ENCODE data around the gene ZNF608. TPM values are rescaled to one million over a fixed set of nuclear protein-coding genes. Genes with fewer than 3 reads are reported as not detected.

The ZNF608 gene
- total RNA-seq, 1 experiment from 2014 or later = 5.6 TPM

DNA sequence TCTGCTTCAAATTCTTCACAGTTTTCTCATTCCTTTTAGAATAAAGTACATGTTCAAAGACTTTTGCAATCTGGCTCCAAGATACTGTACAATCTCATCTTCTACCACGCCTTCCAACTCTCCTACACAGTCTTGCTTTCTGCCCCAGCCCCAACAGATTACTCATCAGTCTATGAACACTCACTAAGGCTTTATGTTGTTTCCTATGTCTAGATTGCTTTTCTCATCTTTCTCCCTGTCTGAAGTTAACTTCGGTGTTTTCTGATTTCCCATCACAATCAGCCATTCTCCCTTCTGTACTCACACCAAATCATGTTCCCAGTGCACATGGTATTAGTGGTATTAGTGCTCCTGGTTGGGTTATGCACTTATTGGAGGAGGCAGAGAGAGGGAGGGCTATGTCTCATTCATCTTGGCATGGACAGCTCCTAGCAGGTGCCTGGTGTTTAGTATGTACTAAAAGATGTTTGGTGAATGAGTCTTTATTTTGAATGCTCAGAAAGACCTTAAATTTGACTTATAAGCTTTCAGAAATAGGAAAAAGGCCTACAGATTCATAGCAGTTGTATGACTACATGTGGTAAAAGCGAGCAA is 44.0 kb upstream of the ZNF608 start:
- Histone ChIP-seq H3K9me3 (ENCODE audit: control insufficient read depth in 1 of 2, insufficient read depth in 1 of 2, low read depth in 1 of 2, low read length in 2 of 2) (no peaks in the 10 kb centered on the region), H3K4me2 (ENCODE audit: low read length) (no peak overlapping the region), H3K79me2 (ENCODE audit: insufficient read depth, low read length) (no peaks in the 10 kb centered on the region), H3K9me2 (ENCODE audit: insufficient read depth) (no peaks in the 10 kb centered on the region), H2AFZ (ENCODE audit: low read depth, low read length, poor library complexity, severe bottlenecking) (no peak overlapping the region), H3K4me1 (ENCODE audit: control insufficient read depth in 1 of 2, insufficient read depth in 2 of 2, low read length in 2 of 2) (no peaks in the 10 kb centered on the region), H3K36me3 (ENCODE audit: control insufficient read depth in 1 of 2, insufficient read depth in 2 of 2, low read length in 2 of 2) (no peaks in the 10 kb centered on the region), H3K27ac (ENCODE audit: low read depth, low read length) (no peak overlapping the region), H3K27me3 (ENCODE audit: insufficient read depth, low read length) (no peaks in the 10 kb centered on the region), H3K9ac (ENCODE audit: low read length) (no peak overlapping the region), H4K20me1 (ENCODE audit: insufficient read depth) (no peaks in the 10 kb centered on the region), H3K4me3 (replicated peaks in 1 of 2; ENCODE audit: low read depth in 1 of 2, low read length in 2 of 2) (no peak overlapping the region)
- ATAC-seq (no peak), DNase-seq (ENCODE audit: low read depth, low spot score) (no peak)
- intact Hi-C loops (cut with micrococcal nuclease) = no loop called here
- TF ChIP-seq, protein P1, sequence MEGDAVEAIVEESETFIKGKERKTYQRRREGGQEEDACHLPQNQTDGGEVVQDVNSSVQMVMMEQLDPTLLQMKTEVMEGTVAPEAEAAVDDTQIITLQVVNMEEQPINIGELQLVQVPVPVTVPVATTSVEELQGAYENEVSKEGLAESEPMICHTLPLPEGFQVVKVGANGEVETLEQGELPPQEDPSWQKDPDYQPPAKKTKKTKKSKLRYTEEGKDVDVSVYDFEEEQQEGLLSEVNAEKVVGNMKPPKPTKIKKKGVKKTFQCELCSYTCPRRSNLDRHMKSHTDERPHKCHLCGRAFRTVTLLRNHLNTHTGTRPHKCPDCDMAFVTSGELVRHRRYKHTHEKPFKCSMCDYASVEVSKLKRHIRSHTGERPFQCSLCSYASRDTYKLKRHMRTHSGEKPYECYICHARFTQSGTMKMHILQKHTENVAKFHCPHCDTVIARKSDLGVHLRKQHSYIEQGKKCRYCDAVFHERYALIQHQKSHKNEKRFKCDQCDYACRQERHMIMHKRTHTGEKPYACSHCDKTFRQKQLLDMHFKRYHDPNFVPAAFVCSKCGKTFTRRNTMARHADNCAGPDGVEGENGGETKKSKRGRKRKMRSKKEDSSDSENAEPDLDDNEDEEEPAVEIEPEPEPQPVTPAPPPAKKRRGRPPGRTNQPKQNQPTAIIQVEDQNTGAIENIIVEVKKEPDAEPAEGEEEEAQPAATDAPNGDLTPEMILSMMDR (IDR thresholded peaks at IDR 0.05 in 2 of 3, conservative IDR thresholded peaks at IDR 0.05 in 1 of 3; ENCODE audit: borderline replicate concordance in 1 of 3, insufficient read depth in 1 of 3, low read depth in 2 of 3, low read length in 2 of 3) = no peak
- TF ChIP-seq ZNF274 (IDR thresholded peaks at IDR 0.05; ENCODE audit: low read depth, low read length) = no peak
- TF ChIP-seq FOSL1 (IDR thresholded peaks at IDR 0.05; ENCODE audit: low read depth) = no peak
- no peak for TF ChIP-seq SRF (IDR thresholded peaks at IDR 0.05; ENCODE audit: low read depth)
- no peak for TF ChIP-seq TCF7L2 (IDR thresholded peaks at IDR 0.05; ENCODE audit: borderline replicate concordance, extremely low read depth, insufficient read depth, insufficient read length)
- no peak for TF ChIP-seq EZH2phosphoT487 (IDR thresholded peaks at IDR 0.05; ENCODE audit: borderline replicate concordance)
- BruUV-seq (replicated peaks) = no TSS peak
- POLR2A ChIA-PET = interaction anchor here (0.5 kb wide), 1 partner anchor 10 kb away, joined by 3 read pairs; no protein-coding TSS in a partner anchor
- RAD21 ChIA-PET (ENCODE audit: low non-redundant PET in 1 of 2, low total read pairs in 2 of 2, uncharacterized antibody in 2 of 2, unreplicated experiment in 2 of 2) = no interaction called here
- CTCF ChIA-PET = no interaction called here

DNA sequence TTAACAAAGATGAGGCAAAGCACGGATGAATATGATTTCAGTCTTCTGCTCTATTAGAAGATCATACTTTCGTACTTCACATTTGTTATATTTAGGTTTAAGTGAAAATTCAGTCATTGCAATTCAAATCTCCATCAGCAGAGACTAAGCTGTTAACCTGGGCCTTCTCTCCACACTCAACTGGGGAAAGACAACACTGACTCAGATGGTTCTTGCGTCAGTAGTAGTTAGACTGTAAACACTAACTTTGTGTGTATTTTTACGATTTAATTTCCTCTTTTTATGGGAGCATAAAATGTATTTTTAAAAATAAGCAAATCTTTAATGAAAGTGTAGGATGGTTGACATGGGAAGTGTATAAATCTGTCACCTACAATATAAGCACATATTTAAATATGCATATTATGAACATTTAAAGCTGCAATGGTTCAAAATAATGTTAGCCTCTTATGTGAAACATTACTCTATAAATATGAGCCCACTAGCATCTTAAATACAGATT is 42.7 kb upstream of the ZNF608 start:
- intact Hi-C loops (cut with micrococcal nuclease) = no loop called here
- H3K27me3 ChIP-seq (ENCODE audit: insufficient read depth, low read length) = no peaks in the 10 kb centered on the region
- H3K9ac ChIP-seq (ENCODE audit: low read length) = no peak overlapping the region
- H2AFZ ChIP-seq (ENCODE audit: low read depth, low read length, poor library complexity, severe bottlenecking) = no peak overlapping the region
- H3K4me3 ChIP-seq (replicated peaks in 1 of 2; ENCODE audit: low read depth in 1 of 2, low read length in 2 of 2) = no peak overlapping the region
- ChIA-PET POLR2A (no interaction called here), RAD21 (ENCODE audit: low non-redundant PET in 1 of 2, low total read pairs in 2 of 2, uncharacterized antibody in 2 of 2, unreplicated experiment in 2 of 2) (no interaction called here), CTCF (no interaction called here)
- ATAC-seq (no peak), DNase-seq (ENCODE audit: low read depth, low spot score) (no peak)
- H3K9me2 ChIP-seq (ENCODE audit: insufficient read depth) = no peaks in the 10 kb centered on the region
- H3K27ac ChIP-seq (ENCODE audit: low read depth, low read length) = no peak overlapping the region
- no peaks in the 10 kb centered on the region for H3K79me2 ChIP-seq (ENCODE audit: insufficient read depth, low read length)
- H3K9me3 ChIP-seq (ENCODE audit: control insufficient read depth in 1 of 2, insufficient read depth in 1 of 2, low read depth in 1 of 2, low read length in 2 of 2) = no peaks in the 10 kb centered on the region
- BruUV-seq (replicated peaks) = no TSS peak
- H3K4me2 ChIP-seq (ENCODE audit: low read length) = no peak overlapping the region
- H4K20me1 ChIP-seq (ENCODE audit: insufficient read depth) = no peaks in the 10 kb centered on the region
- H3K36me3 ChIP-seq (ENCODE audit: control insufficient read depth in 1 of 2, insufficient read depth in 2 of 2, low read length in 2 of 2) = no peaks in the 10 kb centered on the region
- H3K4me1 ChIP-seq (ENCODE audit: control insufficient read depth in 1 of 2, insufficient read depth in 2 of 2, low read length in 2 of 2) = no peaks in the 10 kb centered on the region
- no peak for TF ChIP-seq ZNF274 (IDR thresholded peaks at IDR 0.05; ENCODE audit: low read depth, low read length)
- TF ChIP-seq ZFX (IDR thresholded peaks at IDR 0.05) = no peak
- TF ChIP-seq, protein P2, sequence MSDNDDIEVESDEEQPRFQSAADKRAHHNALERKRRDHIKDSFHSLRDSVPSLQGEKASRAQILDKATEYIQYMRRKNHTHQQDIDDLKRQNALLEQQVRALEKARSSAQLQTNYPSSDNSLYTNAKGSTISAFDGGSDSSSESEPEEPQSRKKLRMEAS (IDR thresholded peaks at IDR 0.05) = no peak
- no peak for TF ChIP-seq YY1 (IDR thresholded peaks at IDR 0.05; ENCODE audit: extremely low read depth, insufficient replicate concordance, low read depth, low read length)
- no peak for TF ChIP-seq EGR1 (IDR thresholded peaks at IDR 0.05; ENCODE audit: low read depth)
- TF ChIP-seq CBX3 (IDR thresholded peaks at IDR 0.05; ENCODE audit: low read depth) = no peak
- TF ChIP-seq EZH2 (IDR thresholded peaks at IDR 0.05) = no peak
- no peak for TF ChIP-seq SP1 (IDR thresholded peaks at IDR 0.05; ENCODE audit: low read depth)
- TF ChIP-seq ELF1 (IDR thresholded peaks at IDR 0.05; ENCODE audit: borderline replicate concordance, low read depth) = no peak
- no peak for TF ChIP-seq FOSL1 (IDR thresholded peaks at IDR 0.05; ENCODE audit: low read depth)
- TF ChIP-seq, protein P3, sequence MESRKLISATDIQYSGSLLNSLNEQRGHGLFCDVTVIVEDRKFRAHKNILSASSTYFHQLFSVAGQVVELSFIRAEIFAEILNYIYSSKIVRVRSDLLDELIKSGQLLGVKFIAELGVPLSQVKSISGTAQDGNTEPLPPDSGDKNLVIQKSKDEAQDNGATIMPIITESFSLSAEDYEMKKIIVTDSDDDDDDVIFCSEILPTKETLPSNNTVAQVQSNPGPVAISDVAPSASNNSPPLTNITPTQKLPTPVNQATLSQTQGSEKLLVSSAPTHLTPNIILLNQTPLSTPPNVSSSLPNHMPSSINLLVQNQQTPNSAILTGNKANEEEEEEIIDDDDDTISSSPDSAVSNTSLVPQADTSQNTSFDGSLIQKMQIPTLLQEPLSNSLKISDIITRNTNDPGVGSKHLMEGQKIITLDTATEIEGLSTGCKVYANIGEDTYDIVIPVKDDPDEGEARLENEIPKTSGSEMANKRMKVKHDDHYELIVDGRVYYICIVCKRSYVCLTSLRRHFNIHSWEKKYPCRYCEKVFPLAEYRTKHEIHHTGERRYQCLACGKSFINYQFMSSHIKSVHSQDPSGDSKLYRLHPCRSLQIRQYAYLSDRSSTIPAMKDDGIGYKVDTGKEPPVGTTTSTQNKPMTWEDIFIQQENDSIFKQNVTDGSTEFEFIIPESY (IDR thresholded peaks at IDR 0.05; ENCODE audit: extremely low read depth, insufficient replicate concordance, low read length) = no peak
- TF ChIP-seq JUND (IDR thresholded peaks at IDR 0.05) = no peak
- TF ChIP-seq CEBPB (IDR thresholded peaks at IDR 0.05; ENCODE audit: low read depth) = no peak
- TF ChIP-seq SIN3A (IDR thresholded peaks at IDR 0.05; ENCODE audit: low read depth) = no peak

Data from HCT116 (cell line).